HG03442 (cell line): ENCODE results near the gene CSTF1.

Experiments
- ATAC-seq: cut with Tn5 transposase; IDR thresholded peaks from one replicate; pipeline ENCODE4 v1.9.1; 2021; ENCODE audit warnings: mild to moderate bottlenecking, moderate library complexity; ENCODE audit not compliant: unreplicated experiment

CSTF1 gene

GRCh38 chr20:56449459-56449858 is 57.0 kb downstream of the CSTF1 start:
- ATAC-seq, result no peak

- no peak for ATAC-seq
These were observed 58.8 kb downstream of the CSTF1 start for GRCh38 chr20:56451056-56451765.

GRCh38 chr20:56453352-56453751 is 60.9 kb downstream of the CSTF1 start:
- peak; percentile 61 for ATAC-seq

- peak; percentile 89 for ATAC-seq
These were observed 62.3 kb downstream of the CSTF1 start for GRCh38 chr20:56454754-56455153.
